ENCODE measurements around the gene CNTNAP5. TPM values are rescaled to one million over a fixed set of nuclear protein-coding genes. Genes with fewer than 3 reads are reported as not detected.

CNTNAP5 gene
- total RNA-seq, 1 experiment from 2014 or later, result not detected

GRCh38 chr2:124066776-124067175, 41.7 kb downstream of the CNTNAP5 start:
- ChIA-PET CTCF (no interaction called here), POLR2A (no interaction called here)
- Histone ChIP-seq H3K4me3 (ENCODE audit: low read depth in 2 of 2, low read length in 2 of 2) (no peak overlapping the region), H3K27me3 (ENCODE audit: control insufficient read depth, insufficient read depth, low read length) (no peaks in the 10 kb centered on the region), H3K4me1 (ENCODE audit: control insufficient read depth, insufficient read depth, low read length) (no peaks in the 10 kb centered on the region), H3K27ac (ENCODE audit: low read length) (no peak overlapping the region), H3K9me3 (ENCODE audit: control insufficient read depth, insufficient read depth, low read depth, low read length) (no peaks in the 10 kb centered on the region), H3K36me3 (ENCODE audit: control insufficient read depth, insufficient read depth, low read length) (no peaks in the 10 kb centered on the region)
- DNase-seq (ENCODE audit: low read depth, low spot score) (no peak), ATAC-seq (no peak)
- intact Hi-C loops (cut with micrococcal nuclease; ENCODE audit: unreplicated experiment) (no loop called here), in situ Hi-C loops (cut with HindIII; ENCODE audit: low pct_unique_long_range_greater_than_20kb, low sequenced_read_pairs) (no loop called here)
- no TSS peak for BruUV-seq (replicated peaks)
- TF ChIP-seq TCF7L2 (IDR thresholded peaks at IDR 0.05; ENCODE audit: low read depth, low read length) (no peak), POLR2AphosphoS5 (IDR thresholded peaks at IDR 0.05; ENCODE audit: low read depth, low read length) (no peak), REST (IDR thresholded peaks at IDR 0.05; ENCODE audit: insufficient read depth in 1 of 2, low read depth in 2 of 2, low read length in 1 of 2) (no peak), SIN3A (IDR thresholded peaks at IDR 0.05; ENCODE audit: borderline replicate concordance, insufficient read depth, low read depth, low read length) (no peak)
- TF ChIP-seq, protein P1, sequence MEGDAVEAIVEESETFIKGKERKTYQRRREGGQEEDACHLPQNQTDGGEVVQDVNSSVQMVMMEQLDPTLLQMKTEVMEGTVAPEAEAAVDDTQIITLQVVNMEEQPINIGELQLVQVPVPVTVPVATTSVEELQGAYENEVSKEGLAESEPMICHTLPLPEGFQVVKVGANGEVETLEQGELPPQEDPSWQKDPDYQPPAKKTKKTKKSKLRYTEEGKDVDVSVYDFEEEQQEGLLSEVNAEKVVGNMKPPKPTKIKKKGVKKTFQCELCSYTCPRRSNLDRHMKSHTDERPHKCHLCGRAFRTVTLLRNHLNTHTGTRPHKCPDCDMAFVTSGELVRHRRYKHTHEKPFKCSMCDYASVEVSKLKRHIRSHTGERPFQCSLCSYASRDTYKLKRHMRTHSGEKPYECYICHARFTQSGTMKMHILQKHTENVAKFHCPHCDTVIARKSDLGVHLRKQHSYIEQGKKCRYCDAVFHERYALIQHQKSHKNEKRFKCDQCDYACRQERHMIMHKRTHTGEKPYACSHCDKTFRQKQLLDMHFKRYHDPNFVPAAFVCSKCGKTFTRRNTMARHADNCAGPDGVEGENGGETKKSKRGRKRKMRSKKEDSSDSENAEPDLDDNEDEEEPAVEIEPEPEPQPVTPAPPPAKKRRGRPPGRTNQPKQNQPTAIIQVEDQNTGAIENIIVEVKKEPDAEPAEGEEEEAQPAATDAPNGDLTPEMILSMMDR (IDR thresholded peaks at IDR 0.05), result no peak

DNA sequence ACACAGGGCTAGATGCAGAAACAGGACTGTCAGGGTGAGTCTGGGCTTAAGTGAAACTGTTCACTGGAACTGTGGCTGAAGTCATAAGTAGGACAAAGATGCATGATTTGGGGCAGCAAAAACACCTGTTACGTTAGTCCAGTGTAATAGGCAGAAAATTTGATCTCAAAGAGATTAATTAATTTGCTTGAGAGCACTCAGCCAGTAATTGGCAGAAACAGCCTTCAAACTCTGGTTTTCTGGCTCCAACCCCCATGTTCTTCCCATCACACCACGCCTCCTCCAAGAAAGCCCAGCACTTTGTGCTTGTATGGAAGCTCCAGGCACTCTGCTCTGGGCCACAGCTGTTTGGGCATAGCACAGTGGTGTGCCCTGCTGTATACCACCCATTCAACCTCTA, 54.0 kb downstream of the CNTNAP5 start:
- intact Hi-C loops (cut with micrococcal nuclease; ENCODE audit: unreplicated experiment), result no loop called here
- Histone ChIP-seq H3K9me3 (ENCODE audit: control insufficient read depth, insufficient read depth, low read depth, low read length) (no peaks in the 10 kb centered on the region), H3K4me3 (ENCODE audit: low read depth in 2 of 2, low read length in 2 of 2) (no peak overlapping the region), H3K27ac (ENCODE audit: low read length) (no peak overlapping the region), H3K36me3 (ENCODE audit: control insufficient read depth, insufficient read depth, low read length) (no peaks in the 10 kb centered on the region), H3K4me1 (ENCODE audit: control insufficient read depth, insufficient read depth, low read length) (no peaks in the 10 kb centered on the region), H3K27me3 (ENCODE audit: control insufficient read depth, insufficient read depth, low read length) (no peaks in the 10 kb centered on the region)
- TF ChIP-seq REST (IDR thresholded peaks at IDR 0.05; ENCODE audit: insufficient read depth in 1 of 2, low read depth in 2 of 2, low read length in 1 of 2) (no peak), SIN3A (IDR thresholded peaks at IDR 0.05; ENCODE audit: borderline replicate concordance, insufficient read depth, low read depth, low read length) (no peak), TCF7L2 (IDR thresholded peaks at IDR 0.05; ENCODE audit: low read depth, low read length) (no peak)
- in situ Hi-C loops (cut with HindIII; ENCODE audit: low pct_unique_long_range_greater_than_20kb, low sequenced_read_pairs), result no loop called here
- DNase-seq (ENCODE audit: low read depth, low spot score) (no peak), ATAC-seq (no peak)
- no TSS peak for BruUV-seq (replicated peaks)
- POLR2A ChIA-PET, result no interaction called here
- CTCF ChIA-PET, result no interaction called here
